K562 (cell line): ENCODE measurements around the gene C20orf96. TPM values are rescaled to one million over a fixed set of nuclear protein-coding genes. Genes with fewer than 3 reads are reported as not detected.

Experiments used
- BRF1 ChIP-seq: IDR thresholded peaks from 3 replicates; pipeline ENCODE4 v1.6.1; 2011; ENCODE audit warnings: borderline replicate concordance, mild to moderate bottlenecking; ENCODE audit not compliant: insufficient read length; ENCODE audit errors: extremely low read depth
- ESRRB ChIP-seq: fragments of 250-450 bp; sonication (Bioruptor Pico); IDR thresholded peaks from 2 replicates; pipeline ENCODE4 v1.5.0; 2020; ENCODE audit warnings: mild to moderate bottlenecking, moderate library complexity, borderline replicate concordance
- GABPB1 ChIP-seq: sonication (generic); formaldehyde crosslinking; IDR thresholded peaks from 2 replicates; pipeline ENCODE4 v1.8.0; 2022; ENCODE audit warnings: mild to moderate bottlenecking, missing genetic modification reagents
- GATA2 ChIP-seq: sonication (generic); formaldehyde crosslinking; IDR thresholded peaks from 2 replicates; pipeline ENCODE4 v1.4.0; 2020; ENCODE audit warnings: mild to moderate bottlenecking, missing genetic modification reagents
- HDAC6 ChIP-seq: IDR thresholded peaks from 2 replicates; pipeline ENCODE4 v1.6.1; 2012; ENCODE audit warnings: low read depth, mild to moderate bottlenecking, control low read depth, inconsistent platforms, low read length, moderate library complexity
- KHSRP ChIP-seq: fragments of 450-650 bp; IDR thresholded peaks from 2 replicates; pipeline ENCODE4 v1.6.1; 2017
- MAFF ChIP-seq: IDR thresholded peaks from 2 replicates; pipeline ENCODE4 v1.6.1; 2012; ENCODE audit warnings: low read length, improper control_type of control experiment
- NRF1 ChIP-seq, 2 experiments: fragments of 450-650 bp; IDR thresholded peaks in 1 of 2; conservative IDR thresholded peaks in 1 of 2; 2 replicates each; pipeline ENCODE4 v1.6.1; 2014; ENCODE audit warnings: mild to moderate bottlenecking in 2 of 2
- PHF20 ChIP-seq: fragments of 450-650 bp; IDR thresholded peaks from 2 replicates; pipeline ENCODE4 v1.6.1; 2018; ENCODE audit not compliant: partially characterized antibody
- PHTF2 ChIP-seq: fragments of 250-450 bp; sonication (Bioruptor Pico); IDR thresholded peaks from 2 replicates; pipeline ENCODE4 v1.5.0; 2021; ENCODE audit warnings: mild to moderate bottlenecking
- RHOXF2B ChIP-seq: fragments of 250-450 bp; sonication (Bioruptor Pico); conservative IDR thresholded peaks from 2 replicates; pipeline ENCODE4 v1.5.1; 2021
- SMARCA5 ChIP-seq: fragments of 450-650 bp; IDR thresholded peaks from 2 replicates; pipeline ENCODE4 v1.6.1; 2016
- STAT5B ChIP-seq: fragments of 250-450 bp; sonication (Bioruptor Pico); IDR thresholded peaks from 2 replicates; pipeline ENCODE4 v1.8.0; 2021; ENCODE audit warnings: mild to moderate bottlenecking, inconsistent platforms
- SUPT5H ChIP-seq: fragments of 450-650 bp; IDR thresholded peaks from 2 replicates; pipeline ENCODE4 v1.6.1; 2016
- ZNF133 ChIP-seq: fragments of 250-450 bp; sonication (Bioruptor Pico); IDR thresholded peaks from 2 replicates; pipeline ENCODE4 v1.4.0; 2020; ENCODE audit warnings: mild to moderate bottlenecking
- ZNF274 ChIP-seq: IDR thresholded peaks from 2 replicates; pipeline ENCODE4 v1.6.1; 2011; ENCODE audit warnings: low read depth, mild to moderate bottlenecking, low read length, moderate library complexity, borderline replicate concordance
- ZNF311 ChIP-seq: fragments of 250-450 bp; sonication (Bioruptor Pico); IDR thresholded peaks from 2 replicates; pipeline ENCODE4 v1.4.0; 2020; ENCODE audit warnings: mild to moderate bottlenecking, moderate library complexity
- ZNF354B ChIP-seq: fragments of 250-450 bp; sonication (Bioruptor Pico); IDR thresholded peaks from 2 replicates; pipeline ENCODE4 v1.4.0; 2020
- ZNF444 ChIP-seq: fragments of 250-450 bp; sonication (Bioruptor Pico); IDR thresholded peaks from 2 replicates; pipeline ENCODE4 v1.4.0; 2020; ENCODE audit warnings: mild to moderate bottlenecking, moderate library complexity
- polyA plus RNA-seq, 8 experiments: library from polyadenylated mRNA; depleted of rRNA in 4 of 8; stranded (reverse) in 5 of 8; unstranded in 3 of 8; fragments of >200 nt; fragmentation: Nextera tagmentation in 2 of 8; fragmentation: Illumina TruSeq in 1 of 8; extraction: Ambion mirVana in 2 of 8; extraction: Trizol in 1 of 8; gene quantifications; 2 replicates each; pipeline versions ENCODE4 v1.2.1 to v1.2.3, GENCODE V29; 2011 to 2014; ENCODE audit warnings: inconsistent platforms in 1 of 8, missing spikeins in 1 of 8
- total RNA-seq, 7 experiments: library from RNA; depleted of rRNA in 6 of 7; stranded (reverse); fragments of >200 nt in 6 of 7; fragmentation: Illumina TruSeq in 2 of 7; extraction: Trizol in 2 of 7; gene quantifications; 2 replicates each; pipeline versions ENCODE4 v1.2.1 to v1.2.3, GENCODE V29; 2011 to 2021; ENCODE audit warnings: low replicate concordance in 1 of 7
- TF ChIP-seq, protein P1 (sequence below): fragments of 450-650 bp; IDR thresholded peaks from 2 replicates; pipeline ENCODE4 v1.6.1; 2017; ENCODE audit warnings: mild to moderate bottlenecking, moderate library complexity
- TF ChIP-seq, protein P2 (sequence below): fragments of 450-650 bp; formaldehyde crosslinking; IDR thresholded peaks from 2 replicates; pipeline ENCODE4 v1.4.0; 2020; ENCODE audit warnings: mild to moderate bottlenecking, moderate library complexity
- TF ChIP-seq, protein P3 (sequence below): sonication (generic); formaldehyde crosslinking; IDR thresholded peaks from 2 replicates; pipeline ENCODE4 v1.8.0; 2022; ENCODE audit warnings: missing genetic modification reagents, mild to moderate bottlenecking, borderline replicate concordance
- TF ChIP-seq, protein P4 (sequence below): fragments of 250-450 bp; sonication (Bioruptor Pico); IDR thresholded peaks from 2 replicates; pipeline ENCODE4 v1.8.0; 2021; ENCODE audit warnings: borderline replicate concordance, mild to moderate bottlenecking, moderate library complexity; ENCODE audit not compliant: poor library complexity, severe bottlenecking
- TF ChIP-seq, protein P5 (sequence below): sonication (generic); formaldehyde crosslinking; IDR thresholded peaks from 2 replicates; pipeline ENCODE4 v1.8.0; 2022; ENCODE audit warnings: mild to moderate bottlenecking, missing genetic modification reagents

Gene C20orf96
- total and polyA plus RNA-seq, 9 of the 15 experiments (the other 6 are each of a cell fraction or from before 2014, with no cell fraction given), result 1.7 to 11.7 (median 4.2) TPM

DNA sequence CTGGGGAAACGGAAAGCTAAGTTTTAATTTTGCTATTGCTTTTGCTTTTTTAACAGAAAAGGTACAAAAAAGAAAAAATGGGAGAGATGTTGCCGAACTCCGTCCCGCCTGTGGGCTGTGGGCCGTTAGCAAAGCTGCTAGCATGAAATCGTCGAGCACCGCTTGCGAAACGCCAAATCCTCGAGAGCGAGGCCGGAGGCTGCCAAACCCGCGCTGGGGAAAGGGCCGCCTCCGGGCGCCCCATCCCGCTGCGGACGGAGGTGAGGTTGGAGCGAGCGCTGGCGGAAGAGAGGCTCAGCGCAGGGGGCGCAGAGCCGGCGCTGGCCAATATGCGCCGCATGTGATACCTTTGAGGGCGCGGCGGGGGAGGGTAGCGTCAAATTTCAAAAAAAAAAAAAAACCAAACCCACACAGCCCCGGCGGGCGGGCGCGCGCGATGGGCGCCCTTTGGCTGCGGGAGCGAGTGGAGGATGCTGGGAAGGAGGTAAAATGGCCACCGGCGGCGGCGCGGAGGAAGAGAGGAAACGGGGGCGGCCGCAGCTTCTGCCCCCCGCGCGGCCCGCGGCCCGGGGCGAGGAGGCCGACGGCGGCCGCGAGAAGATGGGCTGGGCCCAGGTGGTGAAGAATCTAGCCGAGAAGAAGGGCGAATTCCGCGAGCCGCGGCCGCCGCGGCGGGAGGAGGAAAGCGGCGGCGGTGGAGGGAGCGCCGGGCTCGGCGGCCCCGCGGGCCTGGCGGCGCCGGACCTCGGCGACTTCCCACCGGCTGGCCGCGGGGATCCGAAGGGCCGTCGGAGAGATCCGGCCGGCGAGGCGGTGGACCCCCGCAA, 6.8 kb upstream of the C20orf96 start, which contains the start of gene ZCCHC3 (continued):
- TF ChIP-seq, protein P1, sequence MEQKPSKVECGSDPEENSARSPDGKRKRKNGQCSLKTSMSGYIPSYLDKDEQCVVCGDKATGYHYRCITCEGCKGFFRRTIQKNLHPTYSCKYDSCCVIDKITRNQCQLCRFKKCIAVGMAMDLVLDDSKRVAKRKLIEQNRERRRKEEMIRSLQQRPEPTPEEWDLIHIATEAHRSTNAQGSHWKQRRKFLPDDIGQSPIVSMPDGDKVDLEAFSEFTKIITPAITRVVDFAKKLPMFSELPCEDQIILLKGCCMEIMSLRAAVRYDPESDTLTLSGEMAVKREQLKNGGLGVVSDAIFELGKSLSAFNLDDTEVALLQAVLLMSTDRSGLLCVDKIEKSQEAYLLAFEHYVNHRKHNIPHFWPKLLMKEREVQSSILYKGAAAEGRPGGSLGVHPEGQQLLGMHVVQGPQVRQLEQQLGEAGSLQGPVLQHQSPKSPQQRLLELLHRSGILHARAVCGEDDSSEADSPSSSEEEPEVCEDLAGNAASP, result no peak
- no peak for TF ChIP-seq ZNF133 (CRISPR knock-in tag)
- no peak for TF ChIP-seq ZNF354B (CRISPR knock-in tag)
- no peak for TF ChIP-seq ZNF444 (CRISPR knock-in tag)
- TF ChIP-seq, protein P2, sequence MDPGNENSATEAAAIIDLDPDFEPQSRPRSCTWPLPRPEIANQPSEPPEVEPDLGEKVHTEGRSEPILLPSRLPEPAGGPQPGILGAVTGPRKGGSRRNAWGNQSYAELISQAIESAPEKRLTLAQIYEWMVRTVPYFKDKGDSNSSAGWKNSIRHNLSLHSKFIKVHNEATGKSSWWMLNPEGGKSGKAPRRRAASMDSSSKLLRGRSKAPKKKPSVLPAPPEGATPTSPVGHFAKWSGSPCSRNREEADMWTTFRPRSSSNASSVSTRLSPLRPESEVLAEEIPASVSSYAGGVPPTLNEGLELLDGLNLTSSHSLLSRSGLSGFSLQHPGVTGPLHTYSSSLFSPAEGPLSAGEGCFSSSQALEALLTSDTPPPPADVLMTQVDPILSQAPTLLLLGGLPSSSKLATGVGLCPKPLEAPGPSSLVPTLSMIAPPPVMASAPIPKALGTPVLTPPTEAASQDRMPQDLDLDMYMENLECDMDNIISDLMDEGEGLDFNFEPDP (CRISPR knock-in tag), result no peak
- TF ChIP-seq RHOXF2B, result no peak
- TF ChIP-seq, protein P3, sequence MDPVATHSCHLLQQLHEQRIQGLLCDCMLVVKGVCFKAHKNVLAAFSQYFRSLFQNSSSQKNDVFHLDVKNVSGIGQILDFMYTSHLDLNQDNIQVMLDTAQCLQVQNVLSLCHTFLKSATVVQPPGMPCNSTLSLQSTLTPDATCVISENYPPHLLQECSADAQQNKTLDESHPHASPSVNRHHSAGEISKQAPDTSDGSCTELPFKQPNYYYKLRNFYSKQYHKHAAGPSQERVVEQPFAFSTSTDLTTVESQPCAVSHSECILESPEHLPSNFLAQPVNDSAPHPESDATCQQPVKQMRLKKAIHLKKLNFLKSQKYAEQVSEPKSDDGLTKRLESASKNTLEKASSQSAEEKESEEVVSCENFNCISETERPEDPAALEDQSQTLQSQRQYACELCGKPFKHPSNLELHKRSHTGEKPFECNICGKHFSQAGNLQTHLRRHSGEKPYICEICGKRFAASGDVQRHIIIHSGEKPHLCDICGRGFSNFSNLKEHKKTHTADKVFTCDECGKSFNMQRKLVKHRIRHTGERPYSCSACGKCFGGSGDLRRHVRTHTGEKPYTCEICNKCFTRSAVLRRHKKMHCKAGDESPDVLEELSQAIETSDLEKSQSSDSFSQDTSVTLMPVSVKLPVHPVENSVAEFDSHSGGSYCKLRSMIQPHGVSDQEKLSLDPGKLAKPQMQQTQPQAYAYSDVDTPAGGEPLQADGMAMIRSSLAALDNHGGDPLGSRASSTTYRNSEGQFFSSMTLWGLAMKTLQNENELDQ (CRISPR knock-in tag), result no peak
- TF ChIP-seq GATA2, result no peak
- no peak for TF ChIP-seq MAFF
- no peak for TF ChIP-seq PHTF2 (CRISPR knock-in tag)
- no peak for TF ChIP-seq SMARCA5
- TF ChIP-seq KHSRP, result no peak
- TF ChIP-seq STAT5B (CRISPR knock-in tag), result no peak
- TF ChIP-seq ZNF311 (CRISPR knock-in tag), result no peak
- TF ChIP-seq BRF1, result no peak
- 0 out of 2 replicates have a peak, but pooled peaks have one; percentile 30 for TF ChIP-seq HDAC6
- TF ChIP-seq, protein P4, sequence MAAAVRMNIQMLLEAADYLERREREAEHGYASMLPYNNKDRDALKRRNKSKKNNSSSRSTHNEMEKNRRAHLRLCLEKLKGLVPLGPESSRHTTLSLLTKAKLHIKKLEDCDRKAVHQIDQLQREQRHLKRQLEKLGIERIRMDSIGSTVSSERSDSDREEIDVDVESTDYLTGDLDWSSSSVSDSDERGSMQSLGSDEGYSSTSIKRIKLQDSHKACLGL, result no peak
- peak; percentile 53 for TF ChIP-seq SUPT5H
- TF ChIP-seq ZNF274, result no peak
- no peak for TF ChIP-seq ESRRB (CRISPR knock-in tag)
- TF ChIP-seq PHF20, result peak; percentile 41
- TF ChIP-seq, protein P5, sequence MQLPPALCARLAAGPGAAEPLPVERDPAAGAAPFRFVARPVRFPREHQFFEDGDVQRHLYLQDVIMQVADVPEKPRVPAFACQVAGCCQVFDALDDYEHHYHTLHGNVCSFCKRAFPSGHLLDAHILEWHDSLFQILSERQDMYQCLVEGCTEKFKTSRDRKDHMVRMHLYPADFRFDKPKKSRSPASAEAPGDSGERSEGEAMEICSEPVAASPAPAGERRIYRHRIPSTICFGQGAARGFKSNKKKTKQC (CRISPR knock-in tag), result peak; percentile 42; the same call in 1 of the 2 replicates
- peak; percentile 86 to 88 for TF ChIP-seq NRF1 (conservative IDR thresholded peaks at IDR 0.05 in 1 of 2, IDR thresholded peaks at IDR 0.05 in 1 of 2)
- peak; percentile 57 for TF ChIP-seq GABPB1 (CRISPR knock-in tag)
